NCI-H146 treated with DMSO at 0.1 percent for 48 hours (cell line): Measurements from ENCODE around the gene OTUD5.
"Not testable (repeated sequence)": the region's sequence is repeated elsewhere in the genome, so short reads cannot be mapped to it uniquely, and the experiment has no call there.

Source experiments
- DNase-seq: peaks from one replicate; lab custom pipeline; 2025; ENCODE audit not compliant: unreplicated experiment; lab: John Stamatoyannopoulos, UW

Gene OTUD5

GRCh38 chrX:48890934-48891401 is 66.4 kb downstream of the OTUD5 start:
- no peak for DNase-seq

GRCh38 chrX:48890296-48890925 is 67.0 kb downstream of the OTUD5 start:
- no peak for DNase-seq

- not testable (repeated sequence) for DNase-seq
Measured at GRCh38 chrX:48886586-48886985, 70.8 kb downstream of the OTUD5 start.

- no peak for DNase-seq
Measured at GRCh38 chrX:48883729-48884128, 73.7 kb downstream of the OTUD5 start.

- not testable (repeated sequence) for DNase-seq
Measured at GRCh38 chrX:48876944-48877343, 80.5 kb downstream of the OTUD5 start.
